Endothelial cell of umbilical vein (primary cell): ENCODE measurements around the gene DOCK7. TPM values are rescaled to one million over a fixed set of nuclear protein-coding genes. Genes with fewer than 3 reads are reported as not detected.

Source experiments
- BruUV-seq: library from RNA; stranded (reverse); fragments of 400-500 nt; replicated peaks from 2 replicates; lab custom pipeline; 2021; lab: Mats Ljungman, UMichigan
- CTCF ChIA-PET: fragments of 300-600, 350-600 bp; sonication (Branson Sonifier 250); formaldehyde crosslinking; loops from one replicate; lab custom pipeline; 2021; ENCODE audit warnings: antibody characterized with exemption, inconsistent platforms; lab: Charles Lee
- POLR2A ChIA-PET: fragments of 300-600, 350-600 bp; sonication (Branson Sonifier 250); formaldehyde crosslinking; loops from one replicate; lab custom pipeline; 2021; ENCODE audit warnings: antibody characterized with exemption, inconsistent platforms; lab: Charles Lee
- DNase-seq: peaks from one replicate; pipeline ENCODE4 v3.0.0-alpha.2; 2011; ENCODE audit warnings: low read depth, low spot score
- FAIRE-seq: peaks from 2 replicates; lab custom pipeline; 2011; peaks lifted over from hg19 to GRCh38; lab: Jason Lieb, UNC
- H2AFZ ChIP-seq: 2 replicates; pipeline ENCODE4 v1.6.0; 2012; ENCODE audit warnings: low read depth, low read length, control low read depth, inconsistent platforms
- H3K27ac ChIP-seq: 2 replicates; pipeline ENCODE4 v1.5.1; 2011; ENCODE audit warnings: low read depth, mild to moderate bottlenecking, control low read depth, low read length, moderate library complexity; ENCODE audit not compliant: insufficient read depth
- H3K27me3 ChIP-seq, 2 experiments: 2 replicates each; pipeline versions ENCODE4 v1.6.0 to v1.6.1; 2011; ENCODE audit warnings: low read length in 2 of 2, mixed read lengths in 1 of 2; ENCODE audit not compliant: control insufficient read depth in 2 of 2, insufficient read depth in 2 of 2
- H3K36me3 ChIP-seq, 2 experiments: 2 replicates in 1 of 2; 3 replicates in 1 of 2; pipeline ENCODE4 v1.5.1; 2011; ENCODE audit warnings: low read length in 2 of 2, mild to moderate bottlenecking in 1 of 2, moderate library complexity in 1 of 2; ENCODE audit not compliant: control insufficient read depth in 2 of 2, insufficient read depth in 2 of 2; ENCODE audit errors: extremely low read depth in 1 of 2
- H3K4me1 ChIP-seq: 3 replicates; pipeline ENCODE4 v1.5.1; 2011; ENCODE audit warnings: mild to moderate bottlenecking, low read length; ENCODE audit not compliant: control insufficient read depth, insufficient read depth; ENCODE audit errors: extremely low read depth
- H3K4me2 ChIP-seq: 2 replicates; pipeline ENCODE4 v1.6.1; 2011; ENCODE audit warnings: low read length, control low read depth, mixed read lengths; ENCODE audit not compliant: insufficient read depth
- H3K4me3 ChIP-seq, 3 experiments: fragments of 200-600 bp in 1 of 3; sonication (generic), shearing (Covaris generic) in 1 of 3; replicated peaks in 1 of 3; 2 replicates each; pipeline ENCODE4 v1.5.1; 2011 to 2016; ENCODE audit warnings: control low read depth in 3 of 3, low read length in 3 of 3, mild to moderate bottlenecking in 2 of 3, inconsistent platforms in 1 of 3, low read depth in 1 of 3, moderate library complexity in 1 of 3; ENCODE audit not compliant: insufficient read depth in 1 of 3
- H3K79me2 ChIP-seq: 2 replicates; pipeline ENCODE4 v1.6.0; 2012; ENCODE audit warnings: low read length, inconsistent platforms; ENCODE audit not compliant: control insufficient read depth, insufficient read depth
- H3K9ac ChIP-seq: replicated peaks from 2 replicates; pipeline ENCODE3; 2011; ENCODE audit warnings: low read length, control low read depth; ENCODE audit not compliant: insufficient read depth; ENCODE audit errors: extremely low read depth
- H3K9me1 ChIP-seq: replicated peaks from 3 replicates; pipeline ENCODE4 v1.6.0; 2011; ENCODE audit warnings: mild to moderate bottlenecking, low read length; ENCODE audit not compliant: control insufficient read depth, insufficient read depth; ENCODE audit errors: extremely low read depth
- H3K9me3 ChIP-seq: replicated peaks from 2 replicates; pipeline ENCODE4 v1.5.1; 2012; ENCODE audit warnings: low read length, inconsistent platforms; ENCODE audit not compliant: control insufficient read depth, insufficient read depth
- H4K20me1 ChIP-seq: replicated peaks from 2 replicates; pipeline ENCODE3; 2011; ENCODE audit warnings: mild to moderate bottlenecking, low read length; ENCODE audit not compliant: control insufficient read depth, insufficient read depth; ENCODE audit errors: extremely low read depth
- CTCF ChIP-seq, 2 donors: IDR thresholded peaks; 1 replicate in 1 of 2; 2 replicates in 1 of 2; pipeline ENCODE4 v1.5.1; 2011; ENCODE audit warnings: low read length in 2 of 2, mild to moderate bottlenecking in 2 of 2, moderate library complexity in 2 of 2, control low read depth in 1 of 2, inconsistent platforms in 1 of 2, low read depth in 1 of 2; ENCODE audit not compliant: insufficient read depth in 1 of 2; ENCODE audit errors: extremely low read depth in 1 of 2
- EZH2 ChIP-seq: IDR thresholded peaks from 2 replicates; pipeline ENCODE4 v1.6.1; 2012; ENCODE audit warnings: borderline replicate concordance, low read depth, mild to moderate bottlenecking, moderate library complexity, low read length, inconsistent platforms; ENCODE audit not compliant: severe bottlenecking
- FOS ChIP-seq: IDR thresholded peaks from 2 replicates; pipeline ENCODE4 v1.6.1; 2011; ENCODE audit warnings: mild to moderate bottlenecking, low read length, moderate library complexity, borderline replicate concordance; ENCODE audit not compliant: insufficient read depth
- GATA2 ChIP-seq: IDR thresholded peaks from 2 replicates; pipeline ENCODE4 v1.7.0; 2011; ENCODE audit warnings: low read depth, mild to moderate bottlenecking, moderate library complexity, mixed read lengths, low read length; ENCODE audit not compliant: insufficient read length, insufficient read depth
- JUN ChIP-seq: IDR thresholded peaks from 2 replicates; pipeline ENCODE4 v1.6.1; 2011; ENCODE audit warnings: borderline replicate concordance, low read depth; ENCODE audit not compliant: insufficient read length, insufficient read depth
- MAX ChIP-seq: IDR thresholded peaks from 2 replicates; pipeline ENCODE4 v1.6.1; 2011; ENCODE audit not compliant: insufficient read depth, insufficient read length
- MYC ChIP-seq: IDR thresholded peaks from one replicate; pipeline ENCODE4 v1.6.1; 2011; ENCODE audit warnings: mild to moderate bottlenecking, low read depth, low read length
- POLR2A ChIP-seq: IDR thresholded peaks from 2 replicates; pipeline ENCODE4 v1.6.1; 2012; ENCODE audit warnings: low read depth, mild to moderate bottlenecking, control low read depth, low read length
- POLR2AphosphoS5 ChIP-seq: IDR thresholded peaks from 2 replicates; pipeline ENCODE4 v1.6.1; 2012; ENCODE audit warnings: low read depth, mild to moderate bottlenecking, control low read depth, low read length, moderate library complexity; ENCODE audit not compliant: insufficient read depth
- dilution Hi-C: fragments of 300-500 bp; cut with MboI; formaldehyde crosslinking; loops from one replicate; pipeline ENCODE4 v1.15.0; 2019; ENCODE audit warnings: low sequenced_read_pairs; ENCODE audit not compliant: extremely low pct_ligation_motif_present
- intact Hi-C: fragments of 100-400 bp; cut with micrococcal nuclease; formaldehyde crosslinking; loops from one replicate; pipeline ENCODE4 v1.10.0; 2022
- polyA plus RNA-seq, 4 experiments: library from polyadenylated mRNA; depleted of rRNA in 3 of 4; stranded (reverse) in 3 of 4; unstranded in 1 of 4; fragments of >200 nt; gene quantifications; 2 replicates each; pipeline versions ENCODE4 v1.2.1 to v1.2.3, GENCODE V29; 2011 to 2012; ENCODE audit warnings: missing spikeins in 1 of 4
- total RNA-seq: library from RNA; stranded (reverse); gene quantifications from 2 replicates; pipeline ENCODE4 v1.2.3, GENCODE V29; 2021

Gene DOCK7
- total and polyA plus RNA-seq, 2 donors (not counting 3 experiments of a cell fraction or from before 2014, with no cell fraction given), result 9.4 to 31.9 TPM

- FAIRE-seq (no peak), DNase-seq (no peak)
- ChIA-PET CTCF (no interaction called here), POLR2A (no interaction called here)
- H3K27me3 ChIP-seq, result peaks cover 0 to 7% of the 10 kb centered on the region in 2 experiments
- H4K20me1 ChIP-seq, result no peaks in the 10 kb centered on the region
- no TSS peak for BruUV-seq
- no peak overlapping the region for H3K27ac ChIP-seq
- no peak overlapping the region for H3K9ac ChIP-seq
- no peak overlapping the region for H3K4me3 ChIP-seq
- no peak overlapping the region for H2AFZ ChIP-seq
- intact Hi-C loops, result no loop called here
- H3K79me2 ChIP-seq, result peaks cover 21% of the 10 kb centered on the region
- no peaks in the 10 kb centered on the region for H3K9me3 ChIP-seq
- H3K4me1 ChIP-seq, result peaks cover 10% of the 10 kb centered on the region
- no peaks in the 10 kb centered on the region for H3K36me3 ChIP-seq
- no peaks in the 10 kb centered on the region for H3K9me1 ChIP-seq
- TF ChIP-seq FOS, result no peak
- no peak for TF ChIP-seq POLR2A
- no peak for TF ChIP-seq JUN
- TF ChIP-seq MYC, result no peak
- TF ChIP-seq CTCF (IDR thresholded peaks at IDR 0.05; ENCODE audit: extremely low read depth in 1 of 2, insufficient read depth in 1 of 2, low read depth in 1 of 2, low read length in 2 of 2), result no peak
- TF ChIP-seq GATA2, result no peak
- no peak for TF ChIP-seq POLR2AphosphoS5
- no peak for TF ChIP-seq MAX
- TF ChIP-seq EZH2, result no peak
- dilution Hi-C loops, result no loop called here
- no peak overlapping the region for H3K4me2 ChIP-seq
Observed at GRCh38 chr1:62433861-62434617, 254.1 kb downstream of the DOCK7 start.
